ENCODE data around the gene AGPAT1.

DNA sequence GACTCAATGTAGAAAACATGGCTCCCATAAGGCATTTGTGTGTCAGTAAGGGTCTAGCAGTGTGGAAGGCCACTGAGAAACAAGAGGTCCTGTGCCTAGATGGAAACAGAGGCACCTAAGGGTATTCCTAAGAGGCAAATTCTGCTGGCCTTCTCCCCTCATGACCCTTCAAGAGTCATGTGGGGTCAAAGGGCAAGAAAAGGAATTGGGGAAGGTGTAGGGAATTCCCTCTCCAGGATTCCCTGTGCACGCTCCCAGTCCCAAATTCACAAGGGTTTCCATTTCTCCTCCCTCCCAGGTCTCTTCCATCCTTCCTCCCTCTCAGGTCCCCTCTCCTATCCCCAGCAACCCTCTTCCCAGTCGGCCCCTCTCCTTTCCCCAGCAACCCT, 568 bp downstream of the AGPAT1 start:
- TF ChIP-seq IKZF2 (IDR thresholded peaks at IDR 0.05) (no peak), EP300 (IDR thresholded peaks at IDR 0.05; ENCODE audit: borderline replicate concordance in 1 of 2, control insufficient read depth in 1 of 2, low read depth in 2 of 2, low read length in 2 of 2) (no peak), KDM1A (IDR thresholded peaks at IDR 0.05; ENCODE audit: borderline replicate concordance) (no peak), NFYB (IDR thresholded peaks at IDR 0.05; ENCODE audit: insufficient read depth, low read depth, low read length) (no peak), ETV6 (conservative IDR thresholded peaks at IDR 0.05 in 1 of 2, IDR thresholded peaks at IDR 0.05 in 1 of 2; ENCODE audit: borderline replicate concordance in 1 of 2, low read depth in 1 of 2) (no peak), ESRRA (IDR thresholded peaks at IDR 0.05; ENCODE audit: low read length) (no peak), SIN3A (IDR thresholded peaks at IDR 0.05; ENCODE audit: low read depth, low read length) (no peak), CBX5 (IDR thresholded peaks at IDR 0.05; ENCODE audit: low read depth) (no peak), MXI1 (IDR thresholded peaks at IDR 0.05; ENCODE audit: low read depth, low read length) (no peak)
- TF ChIP-seq, protein P1, sequence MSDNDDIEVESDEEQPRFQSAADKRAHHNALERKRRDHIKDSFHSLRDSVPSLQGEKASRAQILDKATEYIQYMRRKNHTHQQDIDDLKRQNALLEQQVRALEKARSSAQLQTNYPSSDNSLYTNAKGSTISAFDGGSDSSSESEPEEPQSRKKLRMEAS (IDR thresholded peaks at IDR 0.05; ENCODE audit: low read depth, low read length) = no peak
- TF ChIP-seq, protein P2, sequence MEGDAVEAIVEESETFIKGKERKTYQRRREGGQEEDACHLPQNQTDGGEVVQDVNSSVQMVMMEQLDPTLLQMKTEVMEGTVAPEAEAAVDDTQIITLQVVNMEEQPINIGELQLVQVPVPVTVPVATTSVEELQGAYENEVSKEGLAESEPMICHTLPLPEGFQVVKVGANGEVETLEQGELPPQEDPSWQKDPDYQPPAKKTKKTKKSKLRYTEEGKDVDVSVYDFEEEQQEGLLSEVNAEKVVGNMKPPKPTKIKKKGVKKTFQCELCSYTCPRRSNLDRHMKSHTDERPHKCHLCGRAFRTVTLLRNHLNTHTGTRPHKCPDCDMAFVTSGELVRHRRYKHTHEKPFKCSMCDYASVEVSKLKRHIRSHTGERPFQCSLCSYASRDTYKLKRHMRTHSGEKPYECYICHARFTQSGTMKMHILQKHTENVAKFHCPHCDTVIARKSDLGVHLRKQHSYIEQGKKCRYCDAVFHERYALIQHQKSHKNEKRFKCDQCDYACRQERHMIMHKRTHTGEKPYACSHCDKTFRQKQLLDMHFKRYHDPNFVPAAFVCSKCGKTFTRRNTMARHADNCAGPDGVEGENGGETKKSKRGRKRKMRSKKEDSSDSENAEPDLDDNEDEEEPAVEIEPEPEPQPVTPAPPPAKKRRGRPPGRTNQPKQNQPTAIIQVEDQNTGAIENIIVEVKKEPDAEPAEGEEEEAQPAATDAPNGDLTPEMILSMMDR (IDR thresholded peaks at IDR 0.05 in 2 of 3, conservative IDR thresholded peaks at IDR 0.05 in 1 of 3; ENCODE audit: control insufficient read depth in 2 of 3, extremely low read depth in 1 of 3, insufficient read depth in 1 of 3, low read depth in 3 of 3, low read length in 3 of 3) = no peak
- TF ChIP-seq, protein P3, sequence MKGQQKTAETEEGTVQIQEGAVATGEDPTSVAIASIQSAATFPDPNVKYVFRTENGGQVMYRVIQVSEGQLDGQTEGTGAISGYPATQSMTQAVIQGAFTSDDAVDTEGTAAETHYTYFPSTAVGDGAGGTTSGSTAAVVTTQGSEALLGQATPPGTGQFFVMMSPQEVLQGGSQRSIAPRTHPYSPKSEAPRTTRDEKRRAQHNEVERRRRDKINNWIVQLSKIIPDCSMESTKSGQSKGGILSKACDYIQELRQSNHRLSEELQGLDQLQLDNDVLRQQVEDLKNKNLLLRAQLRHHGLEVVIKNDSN (IDR thresholded peaks at IDR 0.05; ENCODE audit: borderline replicate concordance, extremely low read length, insufficient read depth, low read depth, low read length) = no peak
- TF ChIP-seq, protein P4, sequence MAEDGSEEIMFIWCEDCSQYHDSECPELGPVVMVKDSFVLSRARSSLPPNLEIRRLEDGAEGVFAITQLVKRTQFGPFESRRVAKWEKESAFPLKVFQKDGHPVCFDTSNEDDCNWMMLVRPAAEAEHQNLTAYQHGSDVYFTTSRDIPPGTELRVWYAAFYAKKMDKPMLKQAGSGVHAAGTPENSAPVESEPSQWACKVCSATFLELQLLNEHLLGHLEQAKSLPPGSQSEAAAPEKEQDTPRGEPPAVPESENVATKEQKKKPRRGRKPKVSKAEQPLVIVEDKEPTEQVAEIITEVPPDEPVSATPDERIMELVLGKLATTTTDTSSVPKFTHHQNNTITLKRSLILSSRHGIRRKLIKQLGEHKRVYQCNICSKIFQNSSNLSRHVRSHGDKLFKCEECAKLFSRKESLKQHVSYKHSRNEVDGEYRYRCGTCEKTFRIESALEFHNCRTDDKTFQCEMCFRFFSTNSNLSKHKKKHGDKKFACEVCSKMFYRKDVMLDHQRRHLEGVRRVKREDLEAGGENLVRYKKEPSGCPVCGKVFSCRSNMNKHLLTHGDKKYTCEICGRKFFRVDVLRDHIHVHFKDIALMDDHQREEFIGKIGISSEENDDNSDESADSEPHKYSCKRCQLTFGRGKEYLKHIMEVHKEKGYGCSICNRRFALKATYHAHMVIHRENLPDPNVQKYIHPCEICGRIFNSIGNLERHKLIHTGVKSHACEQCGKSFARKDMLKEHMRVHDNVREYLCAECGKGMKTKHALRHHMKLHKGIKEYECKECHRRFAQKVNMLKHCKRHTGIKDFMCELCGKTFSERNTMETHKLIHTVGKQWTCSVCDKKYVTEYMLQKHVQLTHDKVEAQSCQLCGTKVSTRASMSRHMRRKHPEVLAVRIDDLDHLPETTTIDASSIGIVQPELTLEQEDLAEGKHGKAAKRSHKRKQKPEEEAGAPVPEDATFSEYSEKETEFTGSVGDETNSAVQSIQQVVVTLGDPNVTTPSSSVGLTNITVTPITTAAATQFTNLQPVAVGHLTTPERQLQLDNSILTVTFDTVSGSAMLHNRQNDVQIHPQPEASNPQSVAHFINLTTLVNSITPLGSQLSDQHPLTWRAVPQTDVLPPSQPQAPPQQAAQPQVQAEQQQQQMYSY (CRISPR knock-in tag; IDR thresholded peaks at IDR 0.05) = no peak

Data from GM12878 (cell line).